Spinal cord (tissue), 10 donors: ENCODE results near the gene AMACR. TPM values are rescaled to one million over a fixed set of nuclear protein-coding genes. Genes with fewer than 3 reads are reported as not detected.
A peak's percentile ranks its signal among the peaks of the same experiment; 100 is the strongest.
"Not testable (repeated sequence)": the region's sequence is repeated elsewhere in the genome, so short reads cannot be mapped to it uniquely, and the experiment has no call there.

ENCODE experiments used
- DNase-seq, 6 donors: peaks; one replicate each; pipeline versions ENCODE4 v3.0.0 to v3.0.0-alpha.2; 2013 to 2015; ENCODE audit warnings: low spot score in 6 of 6, low read depth in 4 of 6
- H3K27ac ChIP-seq: one replicate; pipeline ENCODE4 v1.5.1; 2013; ENCODE audit warnings: low read depth, low read length, control low read depth
- H3K27me3 ChIP-seq: one replicate; pipeline ENCODE4 v1.6.1; 2013; ENCODE audit warnings: low read length; ENCODE audit not compliant: control insufficient read depth, insufficient read depth
- H3K36me3 ChIP-seq: one replicate; pipeline ENCODE4 v1.6.1; 2013; ENCODE audit warnings: low read length; ENCODE audit not compliant: control insufficient read depth, insufficient read depth
- H3K4me1 ChIP-seq: one replicate; pipeline ENCODE4 v1.6.1; 2013; ENCODE audit warnings: low read length; ENCODE audit not compliant: control insufficient read depth, insufficient read depth
- H3K4me3 ChIP-seq: one replicate; pipeline ENCODE4 v1.5.1; 2013; ENCODE audit warnings: low read depth, low read length, control low read depth
- H3K9me3 ChIP-seq: one replicate; pipeline ENCODE4 v1.6.1; 2013; ENCODE audit warnings: low read length; ENCODE audit not compliant: control insufficient read depth, insufficient read depth
- WGBS: methylation state at CpG from one replicate; pipeline ENCODE4 v1.1.5; 2013; ENCODE audit warnings: missing lambda C conversion rate; ENCODE audit not compliant: insufficient coverage; 5-methylcytosine and 5-hydroxymethylcytosine counted together
- polyA plus RNA-seq, 2 donors: library from polyadenylated mRNA; unstranded; fragments of 120-200 nt; gene quantifications; one replicate each; pipeline ENCODE4 v1.2.1, GENCODE V29; 2013; ENCODE audit not compliant: insufficient read length in 2 of 2
- total RNA-seq, 2 donors: library from RNA; depleted of rRNA in 1 of 2; stranded (reverse); fragments of 120-200 nt in 1 of 2; fragments of >200 nt in 1 of 2; gene quantifications; one replicate each; pipeline versions ENCODE4 v1.2.3 to v1.2.4, GENCODE V29; 2013 to 2014
- donor health status: healthy.

AMACR gene
- total and polyA plus RNA-seq, 4 donors, result 13.4 to 21.8 (median 17.1) TPM

DNA sequence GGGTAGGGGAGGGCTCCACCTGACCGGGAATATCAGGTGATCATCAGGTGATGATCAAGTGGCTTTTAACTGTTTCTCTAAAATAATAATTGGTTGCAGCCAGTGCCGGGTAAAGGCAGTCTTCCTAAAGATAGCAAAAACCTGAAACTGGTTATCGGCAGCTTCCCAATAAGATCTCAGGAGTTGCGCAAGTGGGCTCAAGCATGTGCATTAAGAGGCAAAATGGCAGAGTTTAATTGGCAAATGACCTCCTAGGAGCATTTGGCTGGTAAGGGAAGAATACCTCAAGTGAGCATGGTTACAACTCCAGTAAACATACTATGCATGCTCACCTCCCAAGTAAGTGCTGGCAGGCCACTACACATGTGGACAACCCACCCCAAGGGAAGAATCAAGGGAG is 31.0 kb upstream of the AMACR start:
- 100% methylated on average over 3 of the region's 4 CpGs for WGBS
- Histone ChIP-seq H3K4me1 (peaks cover 13% of the 10 kb centered on the region), H3K27ac (no peak overlapping the region), H3K27me3 (no peaks in the 10 kb centered on the region), H3K9me3 (no peaks in the 10 kb centered on the region), H3K36me3 (peaks cover 9% of the 10 kb centered on the region), H3K4me3 (no peak overlapping the region)
- no peak for DNase-seq

DNA sequence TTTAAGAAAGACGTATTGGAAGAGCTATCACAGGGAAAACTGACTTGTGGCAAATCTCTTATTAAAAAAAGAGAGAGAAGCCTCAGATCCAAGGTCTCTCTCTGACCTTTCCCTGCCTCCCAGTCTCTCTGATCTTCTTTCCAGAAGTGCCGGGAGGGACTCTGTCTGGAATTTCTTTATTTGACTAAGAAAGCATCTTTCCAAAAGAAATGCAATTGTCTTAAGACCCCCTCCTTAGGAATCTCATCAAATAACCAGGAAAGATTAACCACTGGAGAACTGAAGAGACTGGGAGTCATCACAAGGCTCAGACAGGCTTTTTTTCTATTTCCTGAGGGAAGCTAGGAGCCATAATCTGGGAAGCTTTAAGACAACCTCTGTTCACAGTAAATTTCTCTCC is 30.5 kb upstream of the AMACR start:
- Histone ChIP-seq H3K27me3 (no peaks in the 10 kb centered on the region), H3K4me1 (peaks cover 11% of the 10 kb centered on the region), H3K36me3 (peaks cover 9% of the 10 kb centered on the region), H3K4me3 (no peak overlapping the region), H3K9me3 (no peaks in the 10 kb centered on the region), H3K27ac (peak overlapping the region; percentile 60)
- WGBS, result 67% methylated on average over 1 of the region's 2 CpGs
- DNase-seq, result no peak

GRCh38 chr5:34037726-34038125 is 29.9 kb upstream of the AMACR start:
- peaks cover 5% of the 10 kb centered on the region for H3K4me1 ChIP-seq
- H3K27me3 ChIP-seq, result no peaks in the 10 kb centered on the region
- H3K36me3 ChIP-seq, result peaks cover 14% of the 10 kb centered on the region
- no peaks in the 10 kb centered on the region for H3K9me3 ChIP-seq
- DNase-seq, result no peak
- peak overlapping the region; percentile 60 for H3K27ac ChIP-seq
- 100% methylated on average over 2 of the region's 3 CpGs for WGBS
- no peak overlapping the region for H3K4me3 ChIP-seq

DNA sequence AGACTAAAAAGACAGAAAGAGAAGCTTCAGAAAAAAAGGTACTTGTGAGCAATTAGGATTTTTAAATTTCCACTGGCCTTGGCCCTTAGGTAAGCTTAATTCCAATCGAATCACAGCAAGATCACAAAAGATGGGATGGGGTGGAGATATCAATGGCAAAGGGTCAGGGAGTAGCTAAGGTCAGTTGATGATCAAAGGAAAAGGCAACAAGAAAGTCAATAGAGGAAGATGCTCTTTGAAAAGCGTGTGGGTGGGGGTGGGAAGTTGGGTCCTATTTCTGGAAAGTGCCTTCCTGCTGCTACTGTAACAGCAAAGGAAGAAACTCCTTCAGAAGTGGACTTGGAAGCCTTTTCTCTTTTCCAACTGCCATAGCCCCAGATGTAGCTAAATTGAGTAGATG is 27.9 kb upstream of the AMACR start:
- Histone ChIP-seq H3K27me3 (no peaks in the 10 kb centered on the region), H3K4me3 (no peak overlapping the region), H3K27ac (no peak overlapping the region), H3K36me3 (peaks cover 14% of the 10 kb centered on the region), H3K4me1 (no peaks in the 10 kb centered on the region), H3K9me3 (no peaks in the 10 kb centered on the region)
- 86% methylated on average over 2 of the region's 2 CpGs for WGBS
- DNase-seq, result no peak

DNA sequence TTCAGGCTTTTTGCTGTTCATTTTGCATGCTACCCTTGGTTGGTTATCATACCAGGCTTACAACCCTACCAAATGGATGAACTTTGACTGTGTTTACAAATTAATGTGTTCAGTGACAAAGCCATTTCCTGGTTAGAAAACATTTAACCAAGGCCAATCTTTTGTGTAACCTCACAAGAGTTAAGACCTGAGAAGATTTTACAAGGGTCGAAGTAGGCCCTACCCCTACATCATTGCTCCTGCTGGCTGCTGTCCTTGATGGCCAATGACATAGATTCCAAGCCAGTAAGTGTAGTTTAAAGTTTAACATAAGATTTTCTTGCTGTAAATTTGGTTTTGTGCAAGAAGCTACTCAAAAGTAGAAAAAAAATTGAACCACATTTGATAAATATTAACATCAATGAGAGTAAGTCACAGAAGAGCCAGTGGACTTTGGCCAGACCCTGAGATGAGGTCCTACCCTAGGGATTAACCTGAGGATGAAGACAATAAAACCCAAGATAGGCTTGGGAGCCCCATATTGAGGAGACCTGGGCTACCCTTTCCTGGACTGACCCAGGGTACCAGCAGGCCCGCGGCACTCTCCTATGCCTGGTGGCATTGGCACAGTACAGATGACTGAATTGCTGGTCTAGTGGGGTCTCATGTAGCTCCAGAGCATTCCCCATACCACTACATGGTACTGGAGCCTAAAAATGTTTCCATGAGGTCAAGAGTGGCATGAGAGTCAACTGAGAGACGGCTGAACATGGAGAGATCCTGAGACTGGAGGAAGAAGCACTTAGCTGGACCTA is 26.9 kb upstream of the AMACR start:
- Histone ChIP-seq H3K27ac (no peak overlapping the region), H3K9me3 (no peaks in the 10 kb centered on the region), H3K27me3 (no peaks in the 10 kb centered on the region), H3K36me3 (peaks cover 14% of the 10 kb centered on the region), H3K4me3 (no peak overlapping the region), H3K4me1 (no peaks in the 10 kb centered on the region)
- no peak for DNase-seq
- 92% methylated on average over 1 of the region's 4 CpGs for WGBS

DNA sequence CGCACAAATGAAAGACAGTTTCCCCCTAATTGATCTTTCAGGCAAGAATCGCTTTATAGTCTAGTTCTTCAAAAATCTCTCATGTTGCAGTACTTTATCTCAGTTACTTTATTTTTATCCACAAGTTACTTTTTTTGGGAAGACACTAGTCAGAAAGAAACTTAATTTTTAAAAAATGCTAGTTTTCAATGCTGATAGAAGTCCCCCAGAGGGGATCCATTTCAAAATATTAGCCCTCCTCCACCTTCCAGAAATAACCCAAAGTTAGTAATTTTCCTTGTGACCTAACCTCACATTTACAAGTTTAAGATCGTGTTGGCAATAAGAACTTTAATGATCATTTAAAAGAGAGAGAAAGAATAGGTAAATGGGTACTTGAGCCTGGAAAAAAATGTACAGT is 24.1 kb upstream of the AMACR start:
- WGBS, result no CpG with 5 or more reads among the region's 3 CpGs
- no peaks in the 10 kb centered on the region for H3K27me3 ChIP-seq
- H3K27ac ChIP-seq, result no peak overlapping the region
- H3K4me1 ChIP-seq, result no peaks in the 10 kb centered on the region
- H3K4me3 ChIP-seq, result no peak overlapping the region
- no peaks in the 10 kb centered on the region for H3K9me3 ChIP-seq
- no peak for DNase-seq
- H3K36me3 ChIP-seq, result peaks cover 17% of the 10 kb centered on the region

- no peak overlapping the region for H3K27ac ChIP-seq
- H3K4me1 ChIP-seq, result no peaks in the 10 kb centered on the region
- WGBS, result no CpG with 5 or more reads among the region's 2 CpGs
- H3K27me3 ChIP-seq, result no peaks in the 10 kb centered on the region
- H3K36me3 ChIP-seq, result peaks cover 17% of the 10 kb centered on the region
- no peaks in the 10 kb centered on the region for H3K9me3 ChIP-seq
- H3K4me3 ChIP-seq, result no peak overlapping the region
- no peak for DNase-seq
Observed at GRCh38 chr5:34031117-34031516, 23.3 kb upstream of the AMACR start.

DNA sequence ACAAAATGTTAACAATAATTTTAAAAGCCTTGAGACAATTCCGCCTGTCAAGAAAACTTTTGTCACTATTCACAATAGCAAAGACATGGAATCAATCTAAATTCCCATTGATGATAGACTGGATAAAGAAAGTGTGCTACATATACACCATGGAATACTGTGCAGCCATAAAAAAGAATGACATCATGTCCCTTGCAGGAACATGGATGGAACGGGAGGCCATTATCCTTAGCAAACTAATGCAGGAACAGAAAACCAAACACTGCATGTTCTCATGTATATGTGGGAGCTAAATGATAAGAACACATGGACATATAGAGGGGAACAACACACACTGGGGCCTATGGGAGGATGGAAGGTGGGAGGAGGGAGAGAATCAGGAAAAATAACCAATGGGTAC is 22.7 kb upstream of the AMACR start:
- not testable (repeated sequence) for H3K4me3 ChIP-seq, H3K9me3 ChIP-seq, H3K27me3 ChIP-seq, DNase-seq, H3K27ac ChIP-seq, H3K4me1 ChIP-seq
- H3K36me3 ChIP-seq, result peaks cover 17% of the 10 kb centered on the region
- WGBS, result no CpG with 5 or more reads among the region's 2 CpGs

DNA sequence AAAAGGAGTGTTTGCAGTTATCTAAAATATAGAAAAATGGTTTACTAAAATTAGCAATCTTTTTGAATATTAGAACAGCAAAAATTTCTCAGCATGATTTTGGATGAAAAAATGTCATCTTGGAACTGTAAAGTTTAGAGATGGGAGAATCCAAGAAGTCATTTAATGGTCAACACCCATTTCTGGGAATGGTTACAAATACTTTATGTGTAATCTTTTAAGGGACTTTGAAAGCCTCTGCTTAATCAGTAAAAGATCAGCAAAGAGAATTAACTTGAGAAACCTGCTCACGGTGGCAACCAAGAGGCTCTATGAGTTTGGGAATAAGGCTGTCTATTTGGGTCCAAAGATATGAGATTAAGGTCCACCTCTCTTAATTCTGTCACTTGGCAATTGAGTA is 22.2 kb upstream of the AMACR start:
- DNase-seq, result no peak
- Histone ChIP-seq H3K4me1 (no peaks in the 10 kb centered on the region), H3K36me3 (peaks cover 11% of the 10 kb centered on the region), H3K27me3 (no peaks in the 10 kb centered on the region), H3K9me3 (no peaks in the 10 kb centered on the region), H3K4me3 (no peak overlapping the region), H3K27ac (no peak overlapping the region)
- WGBS, result no CpG with 5 or more reads among the region's 1 CpG

GRCh38 chr5:34028349-34028748 is 20.5 kb upstream of the AMACR start:
- no peak for DNase-seq
- no peaks in the 10 kb centered on the region for H3K9me3 ChIP-seq
- WGBS, result 85% methylated on average over 2 of the region's 3 CpGs
- H3K36me3 ChIP-seq, result peaks cover 8% of the 10 kb centered on the region
- H3K27me3 ChIP-seq, result no peaks in the 10 kb centered on the region
- H3K4me1 ChIP-seq, result no peaks in the 10 kb centered on the region
- H3K27ac ChIP-seq, result no peak overlapping the region
- H3K4me3 ChIP-seq, result no peak overlapping the region
